ENCODE measurements around the gene KCTD2. TPM values are rescaled to one million over a fixed set of nuclear protein-coding genes. Genes with fewer than 3 reads are reported as not detected.
A peak's percentile ranks its signal among the peaks of the same experiment; 100 is the strongest.

Gene KCTD2
- 10 to 100 TPM; 23.0 to 28.4 (median 25.5) TPM for total RNA-seq
- 10 to 100 TPM; 11.0 to 27.2 (median 11.9) TPM for polyA plus RNA-seq
- long read RNA-seq, donor 1, partial matches to known transcripts: 0 of 3 reads
- long read RNA-seq, donor 1, other reads (novel, unspliced or antisense): 0 of 3 reads
- long read RNA-seq, donor 2, partial matches to known transcripts: 169 of 358 reads
- long read RNA-seq, donor 2, other reads (novel, unspliced or antisense): 186 of 358 reads

- Histone ChIP-seq H3K36me3 (peaks cover 0 to 33% (median 17%) of the 10 kb centered on the region in 6 donors), H3K4me1 (peaks cover 6 to 57% (median 33%) of the 10 kb centered on the region in 6 donors), H3K4me3 (peak within 1 kb of the TSS; percentile 74 to 98 (median 92)), H3K27me3 (replicated peaks in 1 of 7) (no peaks in the 10 kb centered on the region), H3K9me3 (no peaks in the 10 kb centered on the region), H3K27ac (peak within 1 kb of the TSS; percentile 78 to 98 (median 95))
- 0% methylated on average over 13 to 72 of the region's 72 CpGs for WGBS, 5 donors
- intact Hi-C loops (cut with DNase I; ENCODE audit: low total_unique reads): no loop called here
- peak; percentile 94 to 98 (median 97) for TF ChIP-seq POLR2AphosphoS5 (IDR thresholded peaks at IDR 0.05)
- TF ChIP-seq CTCF (IDR thresholded peaks at IDR 0.05 in 8 of 11, conservative IDR thresholded peaks at IDR 0.05 in 3 of 11): peak in 3 of 11 experiments; percentile 28 to 52 (median 31)
- TF ChIP-seq POLR2A (IDR thresholded peaks at IDR 0.05): peak; percentile 68 to 74 (median 71)
- DNase-seq: peak; percentile 98
Measured at GRCh38 chr17:75046407-75047289, at the start of gene KCTD2, which contains the start of gene ATP5PD. Gene KCTD2, plus strand, starts transcription at chr17:75047225. Its CDS starts 26 bp downstream, at chr17:75047251. Gene ATP5PD, minus strand, starts transcription at chr17:75046969. Its CDS starts 4,319 bp downstream, at chr17:75042650.

GRCh38 chr17:74998783-74999182 is 48.2 kb upstream of the KCTD2 start:
- no peak overlapping the region for H3K4me3 ChIP-seq
- intact Hi-C loops (cut with DNase I; ENCODE audit: low total_unique reads): no loop called here
- TF ChIP-seq CTCF (IDR thresholded peaks at IDR 0.05 in 8 of 11, conservative IDR thresholded peaks at IDR 0.05 in 3 of 11) (no peak), POLR2AphosphoS5 (IDR thresholded peaks at IDR 0.05) (no peak), POLR2A (IDR thresholded peaks at IDR 0.05) (no peak)
- WGBS, 5 donors: 61 to 77% (median 74%) methylated on average over 4 to 6 of the region's 6 CpGs
- no peaks in the 10 kb centered on the region for H3K9me3 ChIP-seq
- H3K27me3 ChIP-seq (replicated peaks in 1 of 7): no peaks in the 10 kb centered on the region
- H3K36me3 ChIP-seq: peaks cover 0 to 25% (median 0%) of the 10 kb centered on the region in 6 donors
- H3K4me1 ChIP-seq: no peaks in the 10 kb centered on the region
- H3K27ac ChIP-seq: no peak overlapping the region
- DNase-seq: no peak

- no peaks in the 10 kb centered on the region for H3K9me3 ChIP-seq
- intact Hi-C loops (cut with DNase I; ENCODE audit: low total_unique reads): no loop called here
- no peak overlapping the region for H3K4me3 ChIP-seq
- no peaks in the 10 kb centered on the region for H3K27me3 ChIP-seq (replicated peaks in 1 of 7)
- H3K4me1 ChIP-seq: no peaks in the 10 kb centered on the region
- no peak for DNase-seq
- WGBS, 5 donors: 70 to 92% (median 81%) methylated on average over 4 of the region's 4 CpGs
- TF ChIP-seq CTCF (IDR thresholded peaks at IDR 0.05 in 8 of 11, conservative IDR thresholded peaks at IDR 0.05 in 3 of 11) (no peak), POLR2AphosphoS5 (IDR thresholded peaks at IDR 0.05) (no peak), POLR2A (IDR thresholded peaks at IDR 0.05) (no peak)
- no peak overlapping the region for H3K27ac ChIP-seq
- peaks cover 0 to 29% (median 0%) of the 10 kb centered on the region in 6 donors for H3K36me3 ChIP-seq
Measured at GRCh38 chr17:74999523-74999922, 47.5 kb upstream of the KCTD2 start.

Measured in spleen (tissue), 13 donors.